Measurements from ENCODE around the gene SPATS2.

- TF ChIP-seq EP300 (IDR thresholded peaks at IDR 0.05; ENCODE audit: borderline replicate concordance) (no peak), REST (IDR thresholded peaks at IDR 0.05; ENCODE audit: low read depth) (no peak), USF1 (IDR thresholded peaks at IDR 0.05) (no peak), TCF12 (IDR thresholded peaks at IDR 0.05; ENCODE audit: low read depth) (no peak), RAD21 (IDR thresholded peaks at IDR 0.05; ENCODE audit: low read depth) (no peak), TAF1 (IDR thresholded peaks at IDR 0.05; ENCODE audit: low read depth) (no peak), YY1 (IDR thresholded peaks at IDR 0.05; ENCODE audit: low read depth) (no peak), EGR1 (IDR thresholded peaks at IDR 0.05) (no peak), CEBPB (IDR thresholded peaks at IDR 0.05) (no peak), MAX (IDR thresholded peaks at IDR 0.05) (no peak), TEAD4 (IDR thresholded peaks at IDR 0.05) (no peak), CREB1 (IDR thresholded peaks at IDR 0.05; ENCODE audit: low read depth) (no peak), FOXM1 (IDR thresholded peaks at IDR 0.05; ENCODE audit: borderline replicate concordance, low read depth) (no peak), NFIC (IDR thresholded peaks at IDR 0.05) (no peak)
Observed at GRCh38 chr12:49501895-49502294, 134.6 kb downstream of the SPATS2 start.

Measured in Ishikawa (cell line).